Panc1 (cell line): Measurements from ENCODE around the gene PTTG1IP. TPM values are rescaled to one million over a fixed set of nuclear protein-coding genes. Genes with fewer than 3 reads are reported as not detected.

ENCODE experiments used
- ATAC-seq: fragments of 200-7000 bp; cut with Tn5 transposase; 2 replicates; pipeline ENCODE4 v1.9.1; 2020; ENCODE audit warnings: mild to moderate bottlenecking, moderate library complexity
- BruUV-seq: library from RNA; stranded (reverse); fragments of 400-500 nt; replicated peaks from 2 replicates; lab custom pipeline; 2021; lab: Mats Ljungman, UMichigan
- CTCF ChIA-PET: fragments of 300-600 bp; sonication (Branson Sonifier 250); formaldehyde crosslinking; loops from one replicate; lab custom pipeline; 2022; ENCODE audit warnings: antibody characterized with exemption; lab: Charles Lee
- POLR2A ChIA-PET: fragments of 300-600 bp; sonication (Branson Sonifier 250); formaldehyde crosslinking; loops from one replicate; lab custom pipeline; 2022; ENCODE audit warnings: antibody characterized with exemption; lab: Charles Lee
- DNase-seq: peaks from one replicate; pipeline ENCODE4 v3.0.0-alpha.2; 2010; ENCODE audit warnings: low read depth, low spot score
- H3K27ac ChIP-seq: 2 replicates; pipeline ENCODE4 v1.5.1; 2011; ENCODE audit warnings: mild to moderate bottlenecking, low read length, inconsistent platforms
- H3K27me3 ChIP-seq: fragments of 200-500 bp; sonication (Bioruptor generic); 2 replicates; pipeline ENCODE4 v1.6.0; 2014; ENCODE audit warnings: low read length, inconsistent platforms; ENCODE audit not compliant: control insufficient read depth, insufficient read depth
- H3K36me3 ChIP-seq: fragments of 200-500 bp; sonication (Bioruptor generic); 2 replicates; pipeline ENCODE4 v1.5.1; 2014; ENCODE audit warnings: inconsistent platforms, mild to moderate bottlenecking, low read length, moderate library complexity; ENCODE audit not compliant: control insufficient read depth, insufficient read depth
- H3K4me1 ChIP-seq: 2 replicates; pipeline ENCODE4 v1.5.1; 2011; ENCODE audit warnings: inconsistent platforms, mild to moderate bottlenecking, low read length, moderate library complexity; ENCODE audit not compliant: control insufficient read depth, insufficient read depth
- H3K4me3 ChIP-seq, 2 experiments: 2 replicates each; pipeline ENCODE4 v1.5.1; 2011 to 2012; ENCODE audit warnings: low read depth in 2 of 2, low read length in 2 of 2, mild to moderate bottlenecking in 2 of 2, inconsistent platforms in 1 of 2, moderate library complexity in 1 of 2
- H3K9me3 ChIP-seq: fragments of 200-500 bp; sonication (Bioruptor generic); 2 replicates; pipeline ENCODE4 v1.5.1; 2014; ENCODE audit warnings: low read depth, mild to moderate bottlenecking, inconsistent platforms, low read length, moderate library complexity; ENCODE audit not compliant: control insufficient read depth, insufficient read depth
- CTCF ChIP-seq: fragments of 450-650 bp; IDR thresholded peaks from 2 replicates; pipeline ENCODE4 v1.5.1; 2017; ENCODE audit warnings: mild to moderate bottlenecking
- POLR2AphosphoS5 ChIP-seq: IDR thresholded peaks from 2 replicates; pipeline ENCODE4 v1.6.1; 2012; ENCODE audit warnings: mild to moderate bottlenecking, low read depth, low read length, moderate library complexity
- REST ChIP-seq, 2 experiments: IDR thresholded peaks; 2 replicates each; pipeline ENCODE4 v1.6.1; 2011 to 2012; ENCODE audit warnings: low read depth in 2 of 2, control low read depth in 1 of 2, low read length in 1 of 2, mild to moderate bottlenecking in 1 of 2, moderate library complexity in 1 of 2; ENCODE audit not compliant: insufficient read depth in 1 of 2
- SIN3A ChIP-seq: IDR thresholded peaks from 2 replicates; pipeline ENCODE4 v1.6.1; 2012; ENCODE audit warnings: low read depth, mild to moderate bottlenecking, low read length, moderate library complexity, borderline replicate concordance; ENCODE audit not compliant: insufficient read depth
- TCF7L2 ChIP-seq: IDR thresholded peaks from 2 replicates; pipeline ENCODE4 v1.6.1; 2011; ENCODE audit warnings: mild to moderate bottlenecking, low read depth, low read length, inconsistent platforms
- in situ Hi-C: cut with HindIII; loops from 2 replicates; pipeline ENCODE4 v1.10.0; 2016; ENCODE audit warnings: low sequenced_read_pairs, low pct_unique_long_range_greater_than_20kb
- intact Hi-C: fragments of 100-400 bp; cut with micrococcal nuclease; formaldehyde crosslinking; loops from one replicate; pipeline ENCODE4 v1.10.0; 2022; ENCODE audit not compliant: unreplicated experiment
- total RNA-seq: library from RNA; stranded (reverse); gene quantifications from one replicate; pipeline ENCODE4 v1.2.1, GENCODE V29; 2021; ENCODE audit not compliant: unreplicated experiment

Gene PTTG1IP
- total RNA-seq, 1 experiment from 2014 or later = 226 TPM

GRCh38 chr21:44846224-44846484, 27.3 kb downstream of the PTTG1IP start:
- intact Hi-C loops = no loop called here
- ChIA-PET POLR2A (no interaction called here), CTCF (no interaction called here)
- Histone ChIP-seq H3K4me3 (peak overlapping the region; percentile 25 to 46), H3K27me3 (no peaks in the 10 kb centered on the region), H3K4me1 (peaks cover 15% of the 10 kb centered on the region), H3K27ac (peak overlapping the region; percentile 68), H3K9me3 (no peaks in the 10 kb centered on the region), H3K36me3 (peaks cover 3% of the 10 kb centered on the region)
- in situ Hi-C loops = no loop called here
- 0 out of 2 replicates have a peak, but pooled peaks have one; percentile 15 for TF ChIP-seq POLR2AphosphoS5
- no peak for TF ChIP-seq SIN3A
- TF ChIP-seq REST (IDR thresholded peaks at IDR 0.05; ENCODE audit: insufficient read depth in 1 of 2, low read depth in 2 of 2, low read length in 1 of 2) = no peak
- no TSS peak for BruUV-seq
- ATAC-seq (no peak), DNase-seq (no peak)

GRCh38 chr21:44845418-44846223, 27.9 kb downstream of the PTTG1IP start:
- POLR2A ChIA-PET = no interaction called here
- Histone ChIP-seq H3K27ac (peak overlapping the region; percentile 68), H3K36me3 (no peaks in the 10 kb centered on the region; the same call in 1 of the 2 replicates), H3K27me3 (no peaks in the 10 kb centered on the region), H3K4me3 (peak overlapping the region; percentile 25 to 46), H3K4me1 (peaks cover 15% of the 10 kb centered on the region), H3K9me3 (no peaks in the 10 kb centered on the region)
- no TSS peak for BruUV-seq
- intact Hi-C loops (no loop called here), in situ Hi-C loops (no loop called here)
- peak; percentile 86 for ATAC-seq
- DNase-seq = no peak
- TF ChIP-seq REST (IDR thresholded peaks at IDR 0.05; ENCODE audit: insufficient read depth in 1 of 2, low read depth in 2 of 2, low read length in 1 of 2) (no peak), POLR2AphosphoS5 (peak; percentile 61)
- CTCF ChIA-PET = no interaction called here

GRCh38 chr21:44844256-44844655, 29.2 kb downstream of the PTTG1IP start:
- ChIA-PET CTCF (no interaction called here), POLR2A (no interaction called here)
- TF ChIP-seq CTCF (no peak), POLR2AphosphoS5 (no peak), REST (IDR thresholded peaks at IDR 0.05; ENCODE audit: insufficient read depth in 1 of 2, low read depth in 2 of 2, low read length in 1 of 2) (no peak), TCF7L2 (no peak), SIN3A (no peak)
- in situ Hi-C loops (no loop called here), intact Hi-C loops (no loop called here)
- H3K4me3 ChIP-seq = no peak overlapping the region
- no peak overlapping the region for H3K27ac ChIP-seq
- peaks cover 15% of the 10 kb centered on the region for H3K4me1 ChIP-seq
- no peaks in the 10 kb centered on the region; the same call in 1 of the 2 replicates for H3K36me3 ChIP-seq
- no peaks in the 10 kb centered on the region for H3K27me3 ChIP-seq
- no peak for ATAC-seq
- DNase-seq = no peak
- BruUV-seq = no TSS peak
- no peaks in the 10 kb centered on the region for H3K9me3 ChIP-seq
